GM21737 (cell line): ENCODE measurements around the gene VPS4B.
"Not testable (repeated sequence)": the region's sequence is repeated elsewhere in the genome, so short reads cannot be mapped to it uniquely, and the experiment has no call there.

Experiments used
- ATAC-seq: cut with Tn5 transposase; IDR thresholded peaks from one replicate; pipeline ENCODE4 v1.9.1; 2021; ENCODE audit warnings: mild to moderate bottlenecking, moderate library complexity; ENCODE audit not compliant: unreplicated experiment

The VPS4B gene

GRCh38 chr18:63373161-63373560 is 49.1 kb downstream of the VPS4B start:
- no peak for ATAC-seq

- ATAC-seq: no peak
These were observed 53.7 kb downstream of the VPS4B start for GRCh38 chr18:63368611-63369010.

- ATAC-seq: peak; percentile 87
These were observed 55.0 kb downstream of the VPS4B start, which contains the start of gene KDSR for GRCh38 chr18:63367053-63367953. Gene KDSR, minus strand, starts transcription at chr18:63367206. Its CDS starts 88 bp downstream, at chr18:63367118.

DNA sequence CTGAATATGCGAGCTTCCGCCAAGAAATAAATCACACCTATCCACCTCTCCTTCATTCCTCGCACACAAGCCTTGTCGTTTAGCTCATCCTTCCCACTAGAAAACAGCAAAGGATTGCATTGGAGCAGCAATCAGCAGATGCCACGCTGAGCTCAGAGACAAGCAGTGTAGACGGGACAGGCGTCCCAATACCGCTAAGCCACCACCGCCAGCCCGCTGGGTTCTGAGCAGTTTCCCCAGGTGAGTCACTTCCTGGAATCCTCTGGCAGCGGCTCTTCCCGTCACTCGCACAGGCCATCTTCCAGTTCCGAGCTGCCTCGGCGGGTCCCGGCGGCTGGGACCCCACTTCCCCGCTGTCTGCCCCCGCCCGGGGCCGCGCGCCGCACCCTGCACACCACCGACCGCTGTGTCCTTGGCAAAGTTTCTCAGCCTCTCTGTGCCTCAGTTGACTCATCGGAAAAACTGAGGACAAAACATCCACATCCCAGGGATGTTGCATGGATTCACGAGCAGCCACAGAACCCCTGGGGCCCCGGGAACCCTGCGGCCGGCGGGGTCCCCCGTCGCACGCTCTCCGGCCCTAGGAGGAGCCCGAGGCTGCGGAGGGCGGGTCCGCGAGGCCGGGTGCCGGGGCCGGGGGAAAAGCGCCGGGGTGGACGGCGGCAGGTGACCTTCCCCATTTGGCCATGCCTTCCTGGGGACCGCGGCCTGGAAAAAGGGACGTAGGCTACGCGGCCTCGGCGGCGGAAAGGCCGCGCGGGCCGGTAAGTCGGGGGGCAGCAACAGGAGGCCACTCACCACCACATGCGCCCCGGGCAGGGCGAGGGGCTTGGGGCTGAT is 55.8 kb downstream of the VPS4B start:
- ATAC-seq: peak; percentile 37

- ATAC-seq: no peak
These were observed 56.4 kb downstream of the VPS4B start for GRCh38 chr18:63365876-63366212.

DNA sequence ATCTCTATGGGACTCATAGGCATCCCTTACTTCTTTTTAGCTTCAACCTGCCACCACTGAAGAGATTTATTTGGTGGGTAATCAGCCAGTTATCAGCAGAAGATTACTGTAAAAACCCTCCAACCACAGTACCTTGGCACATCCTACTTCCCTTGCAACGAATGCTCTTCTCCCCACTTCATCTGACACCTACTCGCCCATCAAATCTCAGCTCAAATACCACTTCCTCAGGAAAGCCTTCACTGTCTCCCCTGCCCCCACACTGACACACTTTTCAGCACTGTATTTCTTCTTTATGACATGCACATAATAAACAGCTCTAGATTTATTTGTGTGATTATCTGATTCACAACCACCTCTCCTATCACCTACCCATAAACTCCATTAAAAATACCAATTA is 58.3 kb downstream of the VPS4B start:
- ATAC-seq: no peak

DNA sequence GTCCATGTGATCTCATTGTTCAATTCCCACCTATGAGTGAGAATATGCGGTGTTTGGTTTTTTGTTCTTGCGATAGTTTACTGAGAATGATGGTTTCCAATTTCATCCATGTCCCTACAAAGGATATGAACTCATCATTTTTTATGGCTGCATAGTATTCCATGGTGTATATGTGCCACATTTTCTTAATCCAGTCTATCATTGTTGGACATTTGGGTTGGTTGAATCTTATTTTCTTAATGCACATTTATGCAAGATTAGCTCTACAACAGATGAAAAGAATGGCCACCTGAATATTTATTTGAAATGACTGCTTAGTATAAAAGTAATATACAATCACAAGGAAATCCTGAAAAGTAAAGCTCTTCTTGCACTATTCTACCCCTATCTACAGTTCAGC is 58.9 kb downstream of the VPS4B start:
- not testable (repeated sequence) for ATAC-seq

DNA sequence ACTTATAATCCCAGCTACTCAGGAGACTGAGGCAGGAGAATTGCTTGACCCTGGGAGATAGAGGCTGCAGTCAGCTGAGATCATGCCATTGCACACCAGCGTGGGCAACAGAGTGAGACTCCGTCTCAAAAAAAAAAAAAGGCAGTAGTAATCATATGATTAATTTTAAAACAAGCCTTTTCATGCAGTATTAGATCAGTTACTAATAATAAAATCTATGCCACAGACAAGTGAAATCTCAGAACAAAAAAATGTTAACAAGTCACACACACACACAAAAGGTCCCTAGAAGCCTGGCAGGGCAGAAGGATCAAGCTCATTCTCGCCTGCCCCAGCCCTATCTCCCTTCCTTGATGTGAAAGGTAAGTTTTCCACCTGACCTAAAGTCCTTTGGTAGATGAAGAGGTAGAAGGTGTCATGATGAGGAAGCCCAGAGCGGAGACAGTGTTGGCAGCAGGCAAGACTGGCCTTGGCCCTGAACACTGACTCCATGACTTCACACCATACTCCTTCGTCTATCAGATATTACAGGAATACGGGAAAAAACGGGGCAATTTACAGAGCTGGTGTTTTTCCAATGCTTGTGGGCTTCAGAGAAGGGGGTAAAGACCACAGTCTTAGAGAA is 65.9 kb downstream of the VPS4B start:
- no peak for ATAC-seq

GRCh38 chr18:63350230-63350629 is 72.0 kb downstream of the VPS4B start:
- ATAC-seq: no peak

DNA sequence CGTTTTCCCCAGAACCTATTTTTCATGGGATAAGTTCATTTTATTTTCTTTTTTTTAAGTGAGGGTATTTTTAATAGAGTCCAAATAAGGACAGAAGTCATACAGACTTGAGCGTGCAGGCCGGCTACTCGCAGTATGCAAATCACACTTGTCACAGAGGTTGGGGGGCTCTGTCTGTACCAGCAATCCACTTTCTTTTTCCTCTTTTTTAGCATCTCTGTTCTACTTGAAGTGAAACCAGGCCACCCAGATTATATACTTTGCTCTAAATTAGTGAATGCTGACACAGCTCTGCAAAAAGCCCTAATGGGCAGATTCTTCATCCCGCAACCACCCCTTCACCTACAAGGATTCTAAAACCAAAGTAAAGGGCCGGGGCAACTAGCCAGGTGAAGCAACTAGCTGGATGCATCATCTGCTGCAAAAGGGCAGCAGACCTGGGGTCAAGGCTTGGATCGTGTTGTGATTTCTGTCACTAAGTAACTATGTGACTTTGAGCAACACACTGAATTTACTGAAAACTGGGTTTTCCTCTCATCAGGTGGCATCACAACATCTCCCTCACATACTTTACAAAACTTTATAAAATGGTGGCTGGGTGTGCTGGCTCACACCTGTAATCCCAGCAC is 73.7 kb downstream of the VPS4B start:
- no peak for ATAC-seq

DNA sequence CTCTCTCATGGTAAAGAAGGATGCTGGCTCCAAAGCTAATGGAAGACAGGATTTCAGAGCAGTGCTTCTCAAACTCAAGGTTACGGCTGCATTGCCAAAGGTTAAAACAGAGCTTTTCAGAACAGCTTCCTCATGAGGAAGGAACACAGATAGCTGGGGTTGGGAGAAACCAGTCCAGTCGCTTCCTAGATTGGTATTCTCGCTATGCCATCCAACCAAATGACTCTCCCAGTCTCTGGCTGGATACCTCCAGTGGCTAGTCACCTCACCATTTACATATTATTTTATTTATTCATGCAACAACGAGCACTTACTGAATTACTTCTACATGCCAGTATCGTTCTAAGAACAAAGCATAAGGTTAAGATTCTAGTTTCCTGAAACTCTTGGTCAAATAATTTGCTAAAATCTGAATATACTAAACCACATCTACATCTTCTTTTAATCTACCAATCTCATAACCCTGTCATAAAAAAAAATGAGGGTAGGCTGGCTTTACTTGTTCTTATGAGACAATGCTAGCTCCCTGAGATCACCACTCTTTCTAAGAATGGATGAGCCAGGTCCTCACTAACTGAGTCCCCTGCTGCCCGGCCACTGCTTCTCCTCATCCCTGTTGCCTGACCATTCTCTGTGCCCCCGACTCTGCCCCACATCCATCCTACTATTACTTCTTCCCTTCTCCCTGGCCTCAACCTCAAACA is 75.6 kb downstream of the VPS4B start:
- no peak for ATAC-seq

- ATAC-seq: no peak
These were observed 76.2 kb downstream of the VPS4B start for GRCh38 chr18:63346031-63346430.

DNA sequence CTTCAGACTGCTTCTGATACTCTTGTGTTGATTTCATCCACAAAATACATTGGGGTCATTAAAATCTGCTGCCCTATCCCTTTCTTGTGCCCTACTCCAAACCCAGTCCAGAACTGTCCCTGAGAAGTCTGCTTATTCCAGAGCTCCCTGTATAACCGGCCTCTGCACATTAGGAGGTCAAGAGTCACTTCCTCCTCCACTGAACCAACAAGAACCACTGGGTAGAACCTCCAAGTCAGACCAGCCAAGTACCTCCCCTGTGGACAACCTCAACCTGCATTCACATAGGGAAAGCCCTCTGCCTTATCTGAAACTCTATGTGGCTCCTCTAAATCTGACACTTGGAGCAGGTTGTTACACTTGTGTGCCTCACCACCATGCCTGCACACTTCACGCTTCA is 77.4 kb downstream of the VPS4B start:
- no peak for ATAC-seq

- ATAC-seq: no peak
These were observed 78.0 kb downstream of the VPS4B start for GRCh38 chr18:63344263-63344662.

DNA sequence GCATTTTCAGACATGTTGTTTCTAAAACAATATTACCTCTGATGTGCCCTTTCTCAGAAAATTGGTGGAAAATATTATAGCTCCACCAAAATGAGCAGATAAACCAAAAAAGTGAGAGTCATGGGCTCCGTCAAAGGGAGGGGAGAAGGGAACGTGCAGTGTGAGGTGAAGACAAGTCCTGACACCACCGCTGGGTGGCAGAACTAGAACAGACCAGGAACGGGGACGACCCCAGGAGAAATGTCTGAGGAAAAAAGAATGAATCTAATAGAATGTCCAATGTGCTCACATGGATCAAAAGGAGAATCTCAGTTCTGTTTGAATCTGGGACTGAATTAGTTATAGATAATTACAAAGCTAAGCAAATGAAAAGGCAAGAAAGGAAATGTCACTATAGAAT is 80.1 kb downstream of the VPS4B start:
- ATAC-seq: no peak

GRCh38 chr18:63339920-63340484 is 82.3 kb downstream of the VPS4B start:
- ATAC-seq: no peak
